K562 (cell line): ENCODE results near the gene MT1M. TPM values are rescaled to one million over a fixed set of nuclear protein-coding genes. Genes with fewer than 3 reads are reported as not detected.

Experiments
- ATAC-seq: fragments of 200-7000 bp; cut with Tn5 transposase; 3 replicates; pipeline ENCODE4 v1.9.1; 2020; ENCODE audit warnings: moderate library complexity
- Bru-seq: library from RNA; stranded (reverse); fragments of 400-500 nt; gene quantifications from one replicate; lab custom pipeline; 2021; lab: Mats Ljungman, UMichigan
- BruChase-seq, 2 experiments: library from RNA; stranded (reverse); fragments of 400-500 nt; gene quantifications; one replicate each; lab custom pipeline; 2021; lab: Mats Ljungman, UMichigan
- BruUV-seq: library from RNA; stranded (reverse); fragments of 400-500 nt; replicated peaks from 2 replicates; lab custom pipeline; 2021; lab: Mats Ljungman, UMichigan
- CTCF ChIA-PET: fragments of 300-600 bp; formaldehyde crosslinking; extraction: SDS; loops from one replicate; lab custom pipeline; 2021; ENCODE audit warnings: low intra/inter-chr PET ratio; lab: Yijun Ruan, JAX
- POLR2A ChIA-PET: fragments of 300-600, 350-650 bp; sonication (Branson Sonifier 250); formaldehyde crosslinking; extraction: SDS; loops from one replicate; lab custom pipeline; 2021; ENCODE audit warnings: antibody characterized with exemption, inconsistent platforms; lab: Yijun Ruan, JAX
- DNase-seq, 4 experiments: peaks; one replicate each; pipeline versions ENCODE4 v3.0.0 to v3.0.0-alpha.2; 2011 to 2018; ENCODE audit warnings: low spot score in 3 of 4, mixed read lengths in 3 of 4; ENCODE audit errors: extremely low read depth in 1 of 4
- FAIRE-seq: peaks from 2 replicates; lab custom pipeline; 2011; peaks lifted over from hg19 to GRCh38; lab: Jason Lieb, UNC
- H2AFZ ChIP-seq: 2 replicates; pipeline ENCODE4 v1.6.0; 2011; ENCODE audit warnings: low read depth, low read length, control low read depth, inconsistent platforms
- H3K27ac ChIP-seq: fragments of 200-600 bp; 3 replicates; pipeline ENCODE4 v1.8.0; 2011; ENCODE audit warnings: low read depth, mild to moderate bottlenecking, control low read depth, inconsistent platforms, low read length, moderate library complexity, mixed read lengths; ENCODE audit errors: extremely low read depth
- H3K27me3 ChIP-seq, 2 experiments: fragments of 300-600 bp in 1 of 2; 2 replicates in 1 of 2; 3 replicates in 1 of 2; pipeline versions ENCODE4 v1.6.0 to v1.8.0; 2011; ENCODE audit warnings: inconsistent platforms in 2 of 2, low read length in 2 of 2, mild to moderate bottlenecking in 1 of 2, mixed read lengths in 1 of 2, moderate library complexity in 1 of 2; ENCODE audit not compliant: control insufficient read depth in 2 of 2, insufficient read depth in 2 of 2
- H3K36me3 ChIP-seq: fragments of 300-600 bp; 3 replicates; pipeline ENCODE4 v1.8.0; 2011; ENCODE audit warnings: mild to moderate bottlenecking, low read length, inconsistent platforms; ENCODE audit not compliant: control insufficient read depth, insufficient read depth
- H3K4me1 ChIP-seq, 2 experiments: fragments of 200-600 bp in 1 of 2; replicated peaks in 1 of 2; 2 replicates in 1 of 2; 3 replicates in 1 of 2; pipeline versions ENCODE4 v1.5.1 to v1.8.0; 2011; ENCODE audit warnings: inconsistent platforms in 2 of 2, low read length in 2 of 2, mild to moderate bottlenecking in 1 of 2, mixed read lengths in 1 of 2, moderate library complexity in 1 of 2; ENCODE audit not compliant: control insufficient read depth in 2 of 2, insufficient read depth in 2 of 2
- H3K4me2 ChIP-seq: 2 replicates; pipeline ENCODE4 v1.6.1; 2011; ENCODE audit warnings: low read length, control low read depth, inconsistent platforms, mixed read lengths; ENCODE audit not compliant: insufficient read depth
- H3K4me3 ChIP-seq: fragments of 200-600 bp; sonication (generic), shearing (Covaris generic); 2 replicates; pipeline ENCODE4 v1.5.1; 2016; ENCODE audit warnings: control low read depth, inconsistent platforms
- H3K79me2 ChIP-seq: fragments of 200-600 bp; 3 replicates; pipeline ENCODE4 v1.8.0; 2011; ENCODE audit warnings: low read length, inconsistent platforms; ENCODE audit not compliant: control insufficient read depth, insufficient read depth
- H3K9ac ChIP-seq, 2 experiments: 2 replicates each; pipeline versions ENCODE4 v1.6.0 to v1.6.1; 2011; ENCODE audit warnings: low read depth in 2 of 2, low read length in 2 of 2, control low read depth in 1 of 2, inconsistent platforms in 1 of 2, mild to moderate bottlenecking in 1 of 2, mixed read lengths in 1 of 2; ENCODE audit not compliant: insufficient read depth in 1 of 2
- H3K9me1 ChIP-seq: one replicate; pipeline ENCODE4 v1.6.0; 2011; ENCODE audit warnings: inconsistent platforms, mild to moderate bottlenecking, low read length, moderate library complexity; ENCODE audit not compliant: control insufficient read depth, insufficient read depth
- H3K9me3 ChIP-seq: replicated peaks from 2 replicates; pipeline ENCODE4 v1.5.1; 2011; ENCODE audit warnings: low read depth, low read length, inconsistent platforms; ENCODE audit not compliant: control insufficient read depth, insufficient read depth
- H4K20me1 ChIP-seq: replicated peaks from 2 replicates; pipeline ENCODE4 v1.6.1; 2011; ENCODE audit warnings: low read length, inconsistent platforms, mixed read lengths; ENCODE audit not compliant: control insufficient read depth, insufficient read depth
- CBX1 ChIP-seq: sonication (generic); IDR thresholded peaks from 2 replicates; pipeline ENCODE4 v1.6.1; 2016; ENCODE audit warnings: antibody characterized with exemption, low read depth, mild to moderate bottlenecking
- HSF4 ChIP-seq: fragments of 250-450 bp; sonication (Bioruptor Pico); IDR thresholded peaks from 2 replicates; pipeline ENCODE4 v2.1.2; 2022; ENCODE audit warnings: mild to moderate bottlenecking, moderate library complexity, borderline replicate concordance
- ILK ChIP-seq: fragments of 450-650 bp; IDR thresholded peaks from 2 replicates; pipeline ENCODE4 v1.6.1; 2016; ENCODE audit warnings: missing genetic modification characterization, low read depth, mild to moderate bottlenecking, missing compliant biosample characterization, moderate library complexity, borderline replicate concordance
- NCOA4 ChIP-seq: fragments of 450-650 bp; IDR thresholded peaks from 2 replicates; pipeline ENCODE4 v1.6.1; 2018; ENCODE audit warnings: mild to moderate bottlenecking; ENCODE audit not compliant: partially characterized antibody
- NFATC3 ChIP-seq: fragments of 450-650 bp; IDR thresholded peaks from 2 replicates; pipeline ENCODE4 v1.6.1; 2017; ENCODE audit warnings: mild to moderate bottlenecking
- RCOR1 ChIP-seq, 2 experiments: IDR thresholded peaks; 2 replicates each; pipeline ENCODE4 v1.6.1; 2012; ENCODE audit warnings: low read depth in 2 of 2, low read length in 2 of 2, borderline replicate concordance in 1 of 2, improper control_type of control experiment in 1 of 2
- SP1 ChIP-seq: sonication (generic); formaldehyde crosslinking; IDR thresholded peaks from 2 replicates; pipeline ENCODE4 v1.8.1; 2022; ENCODE audit warnings: mild to moderate bottlenecking, missing genetic modification reagents
- TAF15 ChIP-seq: fragments of 200-400 bp; formaldehyde crosslinking; IDR thresholded peaks from 2 replicates; pipeline ENCODE4 v1.6.1; 2017; ENCODE audit warnings: mild to moderate bottlenecking, low read depth, low read length, moderate library complexity
- ZNF197 ChIP-seq: fragments of 200-800 bp; sonication (Bioruptor generic); IDR thresholded peaks from 2 replicates; pipeline ENCODE4 v1.6.1; 2016; ENCODE audit warnings: low read depth, missing genetic modification characterization, missing compliant biosample characterization
- WGBS: fragments of 100-300 bp; shearing (Covaris generic); methylation state at CpG from one replicate; pipeline ENCODE4 v1.1.6; 2016; ENCODE audit warnings: low coverage, mixed read lengths; ENCODE audit not compliant: insufficient coverage; ENCODE audit errors: missing lambda C conversion rate; 5-methylcytosine and 5-hydroxymethylcytosine counted together
- in situ Hi-C: fragments of 300-500 bp; cut with MboI; formaldehyde crosslinking; loops from 4 replicates; pipeline ENCODE4 v1.15.0; 2018; ENCODE audit warnings: inconsistent platforms, mixed read lengths
- intact Hi-C: fragments of 100-400 bp; cut with micrococcal nuclease; formaldehyde crosslinking; loops from 2 replicates; pipeline ENCODE4 v1.14.2; 2022
- long read RNA-seq, 3 experiments: library from polyadenylated mRNA in 2 of 3; library from RNA in 1 of 3; unstranded in 2 of 3; stranded (forward) in 1 of 3; transcript quantifications; one replicate each; pipeline ENCODE4 v2.0.0, GENCODE V29; 2019 to 2022
- polyA minus RNA-seq, 3 experiments: library from RNA; depleted of rRNA, polyadenylated mRNA; stranded (reverse); fragments of >200 nt; gene quantifications; 2 replicates each; pipeline ENCODE4 v1.2.3, GENCODE V29; 2011
- polyA plus RNA-seq, 8 experiments: library from polyadenylated mRNA; depleted of rRNA in 4 of 8; stranded (reverse) in 5 of 8; unstranded in 3 of 8; fragments of >200 nt; fragmentation: Nextera tagmentation in 2 of 8; fragmentation: Illumina TruSeq in 1 of 8; extraction: Ambion mirVana in 2 of 8; extraction: Trizol in 1 of 8; gene quantifications; 2 replicates each; pipeline versions ENCODE4 v1.2.1 to v1.2.3, GENCODE V29; 2011 to 2014; ENCODE audit warnings: inconsistent platforms in 1 of 8, missing spikeins in 1 of 8
- total RNA-seq, 7 experiments: library from RNA; depleted of rRNA in 6 of 7; stranded (reverse); fragments of >200 nt in 6 of 7; fragmentation: Illumina TruSeq in 2 of 7; extraction: Trizol in 2 of 7; gene quantifications; 2 replicates each; pipeline versions ENCODE4 v1.2.1 to v1.2.3, GENCODE V29; 2011 to 2021; ENCODE audit warnings: low replicate concordance in 1 of 7
- TF ChIP-seq, protein P1 (sequence below), 2 experiments: fragments of 200-800 bp in 1 of 2; sonication (Bioruptor generic) in 1 of 2; sonication (generic) in 1 of 2; formaldehyde crosslinking in 1 of 2; IDR thresholded peaks in 1 of 2; conservative IDR thresholded peaks in 1 of 2; 2 replicates each; pipeline versions ENCODE4 v1.5.0 to v1.6.1; 2016 to 2020; ENCODE audit warnings: missing compliant biosample characterization in 1 of 2, missing genetic modification characterization in 1 of 2, missing genetic modification reagents in 1 of 2
- TF ChIP-seq, protein P2 (sequence below): fragments of 200-800 bp; sonication (Bioruptor generic); IDR thresholded peaks from 2 replicates; pipeline ENCODE4 v1.6.1; 2016; ENCODE audit warnings: missing genetic modification characterization, missing compliant biosample characterization

MT1M gene
- total RNA-seq (2011; cell fraction: chromatin; rRNA removed; ENCODE audit: low replicate concordance): not detected in 2 replicates
- total RNA-seq (2011; cell fraction: nucleolus; rRNA removed): not detected in 2 replicates
- not detected in 2 replicates for total RNA-seq (2011; cell fraction: nucleoplasm; rRNA removed)
- total RNA-seq (2014; rRNA removed) (not detected in 2 replicates), total RNA-seq (2014; rRNA removed; fragmentation: Illumina TruSeq; extraction: Trizol) (not detected in 2 replicates), total RNA-seq (2015; rRNA removed; fragmentation: Illumina TruSeq; extraction: Trizol) (not detected in 2 replicates), total RNA-seq (2021) (not detected in 2 replicates), polyA plus RNA-seq (2011; rRNA removed) (not detected in 2 replicates), polyA plus RNA-seq (2014; fragmentation: Illumina TruSeq; extraction: Trizol) (not detected in 2 replicates), polyA plus RNA-seq (2014; fragmentation: Nextera tagmentation; extraction: Ambion mirVana) (not detected), polyA plus RNA-seq (2014; rRNA removed) (not detected in 2 replicates), polyA minus RNA-seq (2011; rRNA and poly(A)+ RNA removed) (not detected in 2 replicates), Bru-seq, nascent RNA (not detected), BruChase-seq, experiment 1, labeled RNA remaining after a 2-hour chase (not detected), BruChase-seq, experiment 2, labeled RNA remaining after a 6-hour chase (not detected)
- not detected in 2 replicates for polyA plus RNA-seq (2011; cell fraction: cytosol; rRNA removed)
- not detected in 2 replicates for polyA plus RNA-seq (2011; cell fraction: nucleus; rRNA removed)
- not detected in 2 replicates for polyA plus RNA-seq (2012)
- polyA minus RNA-seq (2011; cell fraction: cytosol; rRNA and poly(A)+ RNA removed): not detected in 2 replicates
- not detected in 2 replicates for polyA minus RNA-seq (2011; cell fraction: nucleus; rRNA and poly(A)+ RNA removed)
- long read RNA-seq, experiment 1: 0 reads
- long read RNA-seq, experiment 2: 0 reads
- long read RNA-seq, experiment 3: 0 reads

DNA sequence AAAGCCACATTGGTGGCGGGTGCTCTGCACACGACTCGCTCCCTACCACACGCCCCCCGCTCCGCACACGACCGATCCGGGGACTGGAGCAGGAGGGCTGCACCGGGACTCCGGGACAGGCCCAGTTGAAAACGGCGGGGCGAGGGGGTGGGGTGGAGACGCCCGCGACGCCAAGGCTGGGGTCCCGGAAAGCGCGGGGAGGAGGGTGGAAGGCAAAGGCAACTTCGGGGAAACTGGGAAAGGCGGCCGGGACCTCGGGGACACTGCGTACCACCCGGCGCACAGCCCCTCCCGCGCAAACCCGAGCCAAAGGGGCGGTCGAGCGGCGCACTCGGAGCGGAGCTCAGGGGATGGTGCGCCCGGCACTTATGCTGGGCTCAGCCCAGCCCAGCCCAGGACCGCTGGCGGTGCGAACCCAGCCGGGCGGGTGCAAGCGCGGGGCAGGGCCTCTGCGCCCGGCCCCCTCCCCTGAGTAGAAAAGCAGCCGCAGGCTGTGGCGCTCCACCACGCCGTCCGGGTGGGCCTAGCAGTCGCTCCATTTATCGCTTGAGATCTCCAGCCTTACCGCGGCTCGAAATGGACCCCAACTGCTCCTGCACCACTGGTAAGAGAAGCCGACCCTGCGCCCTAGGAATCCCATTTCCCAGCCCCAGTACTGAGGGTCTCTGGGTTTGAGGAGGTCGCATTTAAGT lies at the start of gene MT1M:
MT1M (plus strand) TSS at position 504 of the 692 bp plus-strand sequence; CDS start at position 577, 73 bp downstream.
- no peaks in the 10 kb centered on the region for H3K36me3 ChIP-seq
- intact Hi-C loops (no loop called here), in situ Hi-C loops (no loop called here)
- H3K9me1 ChIP-seq: no peaks in the 10 kb centered on the region
- no peak for DNase-seq
- 0 out of 2 replicates have a peak, but pooled peaks cover 3% of the 10 kb centered on the region for H4K20me1 ChIP-seq
- no peak for ATAC-seq
- H3K9me3 ChIP-seq: no peaks in the 10 kb centered on the region
- POLR2A ChIA-PET: no interaction called here
- H3K4me1 ChIP-seq: peaks cover 0 to 15% of the 10 kb centered on the region in 2 experiments; a peak in 2 of 5 replicates
- CTCF ChIA-PET: no interaction called here
- H3K79me2 ChIP-seq: no peaks in the 10 kb centered on the region
- H3K27me3 ChIP-seq: peaks cover 38 to 70% of the 10 kb centered on the region in 2 experiments; a peak in 4 of 5 replicates
- no peak within 1 kb of the TSS for H3K4me3 ChIP-seq
- FAIRE-seq: no peak
- H3K27ac ChIP-seq: no peak within 1 kb of the TSS
- H3K4me2 ChIP-seq: no peak within 1 kb of the TSS
- WGBS: 17% methylated on average over 21 of the region's 61 CpGs
- BruUV-seq: no TSS peak
- no peak within 1 kb of the TSS for H2AFZ ChIP-seq
- no peak within 1 kb of the TSS for H3K9ac ChIP-seq
- TF ChIP-seq NFATC3: no peak
- TF ChIP-seq SP1: no peak
- TF ChIP-seq TAF15: no peak
- TF ChIP-seq RCOR1 (IDR thresholded peaks at IDR 0.05; ENCODE audit: borderline replicate concordance in 1 of 2, low read depth in 2 of 2, low read length in 2 of 2): no peak
- no peak for TF ChIP-seq ILK (tag)
- no peak for TF ChIP-seq HSF4 (CRISPR knock-in tag)
- TF ChIP-seq ZNF197 (CRISPR knock-in tag): no peak
- TF ChIP-seq, protein P1, sequence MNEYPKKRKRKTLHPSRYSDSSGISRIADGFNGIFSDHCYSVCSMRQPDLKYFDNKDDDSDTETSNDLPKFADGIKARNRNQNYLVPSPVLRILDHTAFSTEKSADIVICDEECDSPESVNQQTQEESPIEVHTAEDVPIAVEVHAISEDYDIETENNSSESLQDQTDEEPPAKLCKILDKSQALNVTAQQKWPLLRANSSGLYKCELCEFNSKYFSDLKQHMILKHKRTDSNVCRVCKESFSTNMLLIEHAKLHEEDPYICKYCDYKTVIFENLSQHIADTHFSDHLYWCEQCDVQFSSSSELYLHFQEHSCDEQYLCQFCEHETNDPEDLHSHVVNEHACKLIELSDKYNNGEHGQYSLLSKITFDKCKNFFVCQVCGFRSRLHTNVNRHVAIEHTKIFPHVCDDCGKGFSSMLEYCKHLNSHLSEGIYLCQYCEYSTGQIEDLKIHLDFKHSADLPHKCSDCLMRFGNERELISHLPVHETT (CRISPR knock-in tag; conservative IDR thresholded peaks at IDR 0.05 in 1 of 2, IDR thresholded peaks at IDR 0.05 in 1 of 2): no peak
- TF ChIP-seq, protein P2, sequence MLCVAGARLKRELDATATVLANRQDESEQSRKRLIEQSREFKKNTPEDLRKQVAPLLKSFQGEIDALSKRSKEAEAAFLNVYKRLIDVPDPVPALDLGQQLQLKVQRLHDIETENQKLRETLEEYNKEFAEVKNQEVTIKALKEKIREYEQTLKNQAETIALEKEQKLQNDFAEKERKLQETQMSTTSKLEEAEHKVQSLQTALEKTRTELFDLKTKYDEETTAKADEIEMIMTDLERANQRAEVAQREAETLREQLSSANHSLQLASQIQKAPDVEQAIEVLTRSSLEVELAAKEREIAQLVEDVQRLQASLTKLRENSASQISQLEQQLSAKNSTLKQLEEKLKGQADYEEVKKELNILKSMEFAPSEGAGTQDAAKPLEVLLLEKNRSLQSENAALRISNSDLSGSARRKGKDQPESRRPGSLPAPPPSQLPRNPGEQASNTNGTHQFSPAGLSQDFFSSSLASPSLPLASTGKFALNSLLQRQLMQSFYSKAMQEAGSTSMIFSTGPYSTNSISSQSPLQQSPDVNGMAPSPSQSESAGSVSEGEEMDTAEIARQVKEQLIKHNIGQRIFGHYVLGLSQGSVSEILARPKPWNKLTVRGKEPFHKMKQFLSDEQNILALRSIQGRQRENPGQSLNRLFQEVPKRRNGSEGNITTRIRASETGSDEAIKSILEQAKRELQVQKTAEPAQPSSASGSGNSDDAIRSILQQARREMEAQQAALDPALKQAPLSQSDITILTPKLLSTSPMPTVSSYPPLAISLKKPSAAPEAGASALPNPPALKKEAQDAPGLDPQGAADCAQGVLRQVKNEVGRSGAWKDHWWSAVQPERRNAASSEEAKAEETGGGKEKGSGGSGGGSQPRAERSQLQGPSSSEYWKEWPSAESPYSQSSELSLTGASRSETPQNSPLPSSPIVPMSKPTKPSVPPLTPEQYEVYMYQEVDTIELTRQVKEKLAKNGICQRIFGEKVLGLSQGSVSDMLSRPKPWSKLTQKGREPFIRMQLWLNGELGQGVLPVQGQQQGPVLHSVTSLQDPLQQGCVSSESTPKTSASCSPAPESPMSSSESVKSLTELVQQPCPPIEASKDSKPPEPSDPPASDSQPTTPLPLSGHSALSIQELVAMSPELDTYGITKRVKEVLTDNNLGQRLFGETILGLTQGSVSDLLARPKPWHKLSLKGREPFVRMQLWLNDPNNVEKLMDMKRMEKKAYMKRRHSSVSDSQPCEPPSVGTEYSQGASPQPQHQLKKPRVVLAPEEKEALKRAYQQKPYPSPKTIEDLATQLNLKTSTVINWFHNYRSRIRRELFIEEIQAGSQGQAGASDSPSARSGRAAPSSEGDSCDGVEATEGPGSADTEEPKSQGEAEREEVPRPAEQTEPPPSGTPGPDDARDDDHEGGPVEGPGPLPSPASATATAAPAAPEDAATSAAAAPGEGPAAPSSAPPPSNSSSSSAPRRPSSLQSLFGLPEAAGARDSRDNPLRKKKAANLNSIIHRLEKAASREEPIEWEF: no peak
- no peak for TF ChIP-seq NCOA4
- no peak for TF ChIP-seq CBX1
